Ishikawa (cell line): ENCODE data around the gene ACADVL.

Source experiments
- CEBPB ChIP-seq: IDR thresholded peaks from 2 replicates; pipeline ENCODE4 v1.6.1; 2012
- EGR1 ChIP-seq: IDR thresholded peaks from 2 replicates; pipeline ENCODE4 v1.6.1; 2012
- YY1 ChIP-seq: IDR thresholded peaks from 2 replicates; pipeline ENCODE4 v1.6.1; 2012; ENCODE audit warnings: low read depth

DNA sequence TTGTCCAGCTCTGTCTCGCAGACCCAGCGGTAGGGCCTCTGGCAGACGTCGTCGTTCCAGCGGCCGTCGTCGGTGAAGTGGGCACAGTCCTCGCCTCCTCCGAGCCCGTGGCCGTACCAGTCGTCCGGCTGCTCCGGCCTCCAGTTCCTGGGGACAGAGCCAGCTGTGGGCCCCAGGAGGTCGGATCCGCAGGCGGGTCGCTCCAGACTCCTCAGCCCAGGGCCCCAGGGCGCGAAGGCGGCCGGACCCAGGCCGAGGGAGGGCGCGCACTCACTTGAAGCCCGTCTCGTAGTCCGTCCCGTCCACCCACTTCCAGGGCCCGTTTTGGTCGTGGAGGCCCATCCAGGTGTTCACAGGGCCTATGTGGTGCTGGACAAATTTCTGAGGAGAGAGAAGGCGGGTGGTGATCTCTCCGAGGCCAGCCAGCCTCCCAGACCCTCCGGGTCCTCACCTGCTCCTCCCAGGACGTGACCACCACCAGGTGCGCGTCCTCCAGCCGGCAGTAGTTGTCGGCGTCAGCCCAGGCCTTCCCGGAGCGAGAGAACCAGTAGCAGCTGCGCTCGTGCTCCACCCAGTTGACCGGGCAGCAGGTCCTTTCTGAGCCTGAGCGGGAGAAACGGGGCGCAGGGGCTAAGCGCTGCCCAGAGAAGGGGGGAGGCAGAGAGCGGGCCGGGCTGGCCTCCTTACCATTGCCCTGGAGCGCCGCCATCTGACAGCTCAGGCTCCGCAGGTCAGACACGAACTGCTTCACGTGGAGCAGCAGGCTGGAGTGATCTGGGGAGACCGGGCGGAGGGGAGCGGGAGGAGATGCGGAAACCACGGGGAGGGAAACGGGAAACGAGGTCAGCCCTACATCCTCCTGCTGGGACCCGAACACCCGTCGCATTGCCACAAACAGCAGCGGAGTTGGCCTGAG, 45.8 kb upstream of the ACADVL start:
- TF ChIP-seq YY1 (no peak), CEBPB (no peak), EGR1 (no peak)
